ENCODE results near the gene GLCE. TPM values are rescaled to one million over a fixed set of nuclear protein-coding genes. Genes with fewer than 3 reads are reported as not detected.

GLCE gene
- total RNA-seq, 4 donors from 2014 or later, result 20.4 to 26.1 (median 22.9) TPM

- Histone ChIP-seq H3K4me1 (peaks cover 0 to 24% (median 4%) of the 10 kb centered on the region in 3 donors), H3K4me3 (no peak overlapping the region), H3K27me3 (peaks cover 0 to 61% (median 0%) of the 10 kb centered on the region in 4 donors), H3K9me3 (no peaks in the 10 kb centered on the region), H3K36me3 (no peaks in the 10 kb centered on the region), H3K27ac (no peak overlapping the region)
- TF ChIP-seq CTCF (IDR thresholded peaks at IDR 0.05) (no peak), POLR2A (IDR thresholded peaks at IDR 0.05) (no peak)
- DNase-seq, result no peak
- intact Hi-C loops (cut with DNase I), result no loop called here
- WGBS, 2 donors, result 69 to 78% methylated on average over 4 of the region's 4 CpGs
Measured at GRCh38 chr15:69138963-69139362, 21.5 kb upstream of the GLCE start.

DNA sequence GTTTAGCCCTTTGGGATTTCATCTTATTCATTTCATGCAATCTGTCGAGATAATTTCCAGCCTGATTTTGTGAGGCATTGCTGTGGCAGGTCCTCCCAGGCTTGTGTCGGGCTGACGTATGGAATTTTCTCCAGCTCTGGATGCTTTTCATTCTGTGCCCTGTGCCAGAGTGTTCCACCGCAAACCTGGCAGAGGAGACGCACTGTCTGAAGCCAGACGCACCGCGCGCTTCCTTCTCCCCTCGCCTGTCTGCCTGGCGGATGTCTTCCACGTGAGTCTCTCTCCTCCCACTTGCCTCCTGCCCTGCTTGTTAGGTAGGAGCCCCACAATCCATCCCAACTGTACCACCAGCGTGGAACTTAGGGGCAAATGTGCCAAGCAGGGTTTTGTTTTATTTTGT, 20.1 kb upstream of the GLCE start:
- 42 to 58% methylated on average over 13 of the region's 13 CpGs for WGBS, 2 donors
- Histone ChIP-seq H3K27ac (no peak overlapping the region), H3K27me3 (peaks cover 0 to 70% (median 0%) of the 10 kb centered on the region in 4 donors), H3K4me1 (peaks cover 0 to 17% (median 0%) of the 10 kb centered on the region in 3 donors), H3K36me3 (no peaks in the 10 kb centered on the region), H3K4me3 (no peak overlapping the region), H3K9me3 (no peaks in the 10 kb centered on the region)
- no peak for DNase-seq
- no peak for TF ChIP-seq CTCF (IDR thresholded peaks at IDR 0.05)
- TF ChIP-seq POLR2A (IDR thresholded peaks at IDR 0.05), result no peak
- intact Hi-C loops (cut with DNase I), result no loop called here

- no peak for DNase-seq
- Histone ChIP-seq H3K9me3 (no peaks in the 10 kb centered on the region), H3K4me3 (no peak overlapping the region), H3K27ac (no peak overlapping the region), H3K27me3 (peaks cover 0 to 78% (median 0%) of the 10 kb centered on the region in 4 donors), H3K4me1 (peaks cover 0 to 23% (median 0%) of the 10 kb centered on the region in 3 donors), H3K36me3 (no peaks in the 10 kb centered on the region)
- intact Hi-C loops (cut with DNase I), result no loop called here
- 41 to 67% methylated on average over 2 to 3 of the region's 3 CpGs for WGBS, 2 donors
- TF ChIP-seq POLR2A (IDR thresholded peaks at IDR 0.05) (no peak), CTCF (IDR thresholded peaks at IDR 0.05) (no peak)
Measured at GRCh38 chr15:69141286-69141701, 19.1 kb upstream of the GLCE start.

- Histone ChIP-seq H3K36me3 (no peaks in the 10 kb centered on the region), H3K4me3 (no peak overlapping the region), H3K27ac (no peak overlapping the region), H3K27me3 (peaks cover 0 to 83% (median 0%) of the 10 kb centered on the region in 4 donors), H3K9me3 (no peaks in the 10 kb centered on the region), H3K4me1 (peaks cover 0 to 23% (median 0%) of the 10 kb centered on the region in 3 donors)
- no peak for DNase-seq
- TF ChIP-seq CTCF (IDR thresholded peaks at IDR 0.05) (no peak), POLR2A (IDR thresholded peaks at IDR 0.05) (no peak)
- 68 to 82% methylated on average over 1 of the region's 1 CpG for WGBS, 2 donors
- intact Hi-C loops (cut with DNase I), result no loop called here
Measured at GRCh38 chr15:69141833-69142232, 18.6 kb upstream of the GLCE start.

GRCh38 chr15:69143756-69144436, 16.5 kb upstream of the GLCE start:
- DNase-seq, result no peak
- no peak for TF ChIP-seq CTCF (IDR thresholded peaks at IDR 0.05)
- 12 to 28% methylated on average over 4 of the region's 4 CpGs for WGBS, 2 donors
- Histone ChIP-seq H3K4me1 (peaks cover 0 to 23% (median 0%) of the 10 kb centered on the region in 3 donors), H3K9me3 (no peaks in the 10 kb centered on the region), H3K27me3 (peaks cover 0 to 84% (median 3%) of the 10 kb centered on the region in 4 donors), H3K27ac (no peak overlapping the region), H3K36me3 (no peaks in the 10 kb centered on the region), H3K4me3 (no peak overlapping the region)
- intact Hi-C loops (cut with DNase I), result no loop called here

Data from esophagus squamous epithelium (tissue), 5 donors.